Stimulated activated CD8-positive, alpha-beta memory T cell treated with anti-CD3 and anti-CD28 coated beads, Interleukin-4, amount 100 ng/mL, for 48 hours (primary cell): ENCODE data around the gene BSG.

Experiments
- DNase-seq: peaks from one replicate; pipeline ENCODE4 v3.0.0-alpha.2; 2020

BSG gene

DNA sequence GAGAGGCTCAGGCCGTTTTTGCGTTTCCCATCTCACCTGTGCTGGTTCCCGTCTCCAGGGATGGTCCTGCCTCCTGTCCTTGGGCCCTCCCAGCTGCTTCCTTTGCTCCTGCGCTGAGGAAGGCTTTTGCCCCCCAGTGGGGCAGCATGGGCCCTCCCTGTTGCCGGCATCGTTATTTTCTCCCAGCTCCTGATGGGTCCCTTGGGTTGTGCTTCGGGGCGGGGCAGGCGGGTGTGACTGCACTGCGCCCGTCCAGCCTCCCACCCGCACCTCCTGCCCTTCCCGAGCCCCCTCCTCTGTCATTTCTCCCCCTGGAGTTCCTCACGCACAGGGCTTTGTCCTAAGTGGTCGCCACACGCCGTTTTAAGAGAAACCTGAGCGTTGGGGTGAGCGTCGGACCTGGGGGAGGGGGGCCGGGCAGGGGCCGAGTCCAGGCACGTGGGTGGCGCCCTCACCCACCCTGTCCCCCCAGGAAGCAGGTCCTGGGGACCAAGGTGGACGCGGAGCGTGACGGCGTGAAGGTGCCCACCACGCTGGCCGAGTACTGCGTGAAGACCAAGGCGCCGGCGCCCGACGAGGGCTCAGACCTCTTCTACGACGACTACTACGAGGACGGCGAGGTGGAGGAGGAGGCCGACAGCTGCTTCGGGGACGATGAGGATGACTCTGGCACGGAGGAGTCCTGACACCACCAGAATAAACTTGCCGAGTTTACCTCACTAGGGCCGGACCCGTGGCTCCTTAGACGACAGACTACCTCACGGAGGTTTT is 31.3 kb upstream of the BSG start:
- no peak for DNase-seq

GRCh38 chr19:541699-542098 is 30.7 kb upstream of the BSG start:
- DNase-seq, result no peak

DNA sequence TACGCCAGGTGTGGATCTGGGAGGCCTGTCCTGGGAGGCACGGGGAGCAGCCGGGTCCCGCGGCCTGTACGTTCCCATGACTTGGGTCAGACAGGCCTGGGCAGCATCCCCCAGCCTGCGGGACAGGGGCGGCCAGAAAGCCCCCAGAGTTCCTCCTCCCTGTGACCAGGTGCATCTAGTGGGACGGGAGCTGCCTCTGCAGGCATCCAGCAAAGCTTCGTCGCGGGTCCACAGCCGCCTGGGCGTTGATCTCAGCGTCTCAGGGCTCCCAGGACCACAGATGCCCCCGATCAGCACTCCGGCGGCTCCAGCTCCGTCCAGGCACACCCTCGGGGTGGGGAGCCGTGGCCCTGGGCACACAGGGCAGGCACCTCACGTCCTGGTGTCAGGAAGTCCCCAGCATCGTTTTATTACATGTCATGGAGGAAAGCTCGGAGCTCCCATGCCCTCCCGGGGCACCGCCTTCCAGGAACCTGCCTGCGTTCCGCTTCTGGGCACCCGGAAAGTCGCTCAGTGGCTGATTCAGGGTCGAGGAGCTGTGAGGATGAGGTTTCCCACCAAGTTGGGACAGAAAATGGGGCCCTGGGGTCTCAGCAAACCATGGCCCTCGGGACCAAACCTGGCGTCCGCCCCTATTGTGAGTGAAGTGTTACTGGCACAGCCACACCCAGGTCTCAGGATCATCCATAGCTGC is 30.1 kb upstream of the BSG start:
- DNase-seq, result no peak

DNA sequence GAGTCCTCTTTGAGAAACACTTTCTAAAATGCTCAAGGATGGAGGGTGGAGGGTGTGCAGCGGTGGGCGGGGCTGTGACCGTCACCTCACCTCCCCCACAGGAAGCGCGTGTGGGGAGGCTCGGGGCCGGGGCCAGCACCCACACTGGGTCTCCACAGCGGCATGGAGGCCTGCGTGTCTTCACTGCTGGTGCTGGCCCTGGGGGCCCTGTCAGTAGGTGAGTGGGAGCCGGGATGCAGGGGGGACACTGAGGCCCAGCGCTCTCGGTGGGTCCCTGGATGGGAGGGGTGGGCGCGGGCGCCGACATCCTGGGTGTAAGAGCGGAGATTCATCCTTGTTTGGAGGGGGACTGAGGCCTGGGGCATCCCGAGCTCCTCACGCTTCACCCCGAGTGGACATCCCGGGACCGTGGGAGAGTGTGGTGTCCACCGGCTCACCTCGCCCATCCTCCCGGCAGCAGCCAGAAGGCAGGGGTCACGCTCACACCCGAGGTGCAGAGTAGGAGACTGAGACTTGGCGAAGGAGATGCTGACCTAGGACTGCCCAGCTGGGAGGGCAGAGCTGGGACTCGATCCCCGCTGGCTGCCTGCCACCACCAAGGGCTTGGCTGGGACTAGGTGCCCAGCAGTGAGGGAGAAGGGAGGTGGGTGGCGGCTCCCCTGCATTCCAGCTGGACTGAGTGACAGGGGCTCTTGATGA is 28.3 kb upstream of the BSG start, which contains the start of gene GZMM:
Gene GZMM (plus strand): TSS at position 144 of the 699 bp plus-strand sequence. CDS start 19 bp downstream, at position 163.
- DNase-seq, result peak; percentile 82

GRCh38 chr19:547117-547516 is 25.3 kb upstream of the BSG start:
- DNase-seq, result no peak

DNA sequence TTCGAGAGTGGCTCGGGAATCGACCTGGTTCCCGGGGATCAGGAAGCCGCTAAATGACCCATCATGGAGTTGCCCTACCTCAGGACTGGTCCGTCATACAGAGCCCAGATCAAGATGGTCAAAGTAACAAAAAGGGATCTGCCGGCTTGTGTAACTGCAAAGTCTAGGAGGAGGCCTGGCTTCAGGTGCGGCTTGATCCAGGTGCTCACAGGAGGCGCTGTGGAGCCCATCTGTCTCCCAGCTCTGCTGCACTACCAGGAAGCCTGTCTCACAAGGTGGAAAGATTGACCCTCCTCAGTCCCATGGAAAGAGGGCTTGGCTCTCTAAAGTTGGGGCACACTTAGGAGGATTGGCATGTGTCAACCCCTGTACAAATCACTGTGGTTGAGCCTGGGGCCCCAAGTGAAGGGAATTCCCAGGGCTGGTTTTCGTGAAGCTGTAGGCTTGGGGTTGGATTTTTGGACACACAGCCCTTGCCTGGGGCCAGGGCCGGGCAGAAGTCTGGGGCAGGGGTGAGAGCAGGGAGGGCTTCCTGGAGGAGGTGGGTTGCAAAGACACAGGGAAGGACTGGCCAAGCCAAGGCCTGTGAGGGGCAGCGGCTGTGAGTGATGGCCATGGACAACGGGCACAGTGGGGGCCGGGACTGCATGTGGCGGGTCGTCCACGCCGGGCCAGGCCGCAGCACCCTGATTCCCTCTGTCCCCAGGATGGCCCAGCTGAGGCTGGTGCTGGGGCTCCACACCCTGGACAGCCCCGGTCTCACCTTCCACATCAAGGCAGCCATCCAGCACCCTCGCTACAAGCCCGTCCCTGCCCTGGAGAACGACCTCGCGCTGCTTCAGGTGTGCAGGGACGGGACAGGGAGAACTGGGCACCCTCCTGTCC is 24.3 kb upstream of the BSG start:
- no peak for DNase-seq

GRCh38 chr19:548886-549830 is 23.2 kb upstream of the BSG start:
- no peak for DNase-seq

- no peak for DNase-seq
Measured at GRCh38 chr19:554817-555216, 17.6 kb upstream of the BSG start.

GRCh38 chr19:555474-555808 is 17.0 kb upstream of the BSG start:
- no peak for DNase-seq

DNA sequence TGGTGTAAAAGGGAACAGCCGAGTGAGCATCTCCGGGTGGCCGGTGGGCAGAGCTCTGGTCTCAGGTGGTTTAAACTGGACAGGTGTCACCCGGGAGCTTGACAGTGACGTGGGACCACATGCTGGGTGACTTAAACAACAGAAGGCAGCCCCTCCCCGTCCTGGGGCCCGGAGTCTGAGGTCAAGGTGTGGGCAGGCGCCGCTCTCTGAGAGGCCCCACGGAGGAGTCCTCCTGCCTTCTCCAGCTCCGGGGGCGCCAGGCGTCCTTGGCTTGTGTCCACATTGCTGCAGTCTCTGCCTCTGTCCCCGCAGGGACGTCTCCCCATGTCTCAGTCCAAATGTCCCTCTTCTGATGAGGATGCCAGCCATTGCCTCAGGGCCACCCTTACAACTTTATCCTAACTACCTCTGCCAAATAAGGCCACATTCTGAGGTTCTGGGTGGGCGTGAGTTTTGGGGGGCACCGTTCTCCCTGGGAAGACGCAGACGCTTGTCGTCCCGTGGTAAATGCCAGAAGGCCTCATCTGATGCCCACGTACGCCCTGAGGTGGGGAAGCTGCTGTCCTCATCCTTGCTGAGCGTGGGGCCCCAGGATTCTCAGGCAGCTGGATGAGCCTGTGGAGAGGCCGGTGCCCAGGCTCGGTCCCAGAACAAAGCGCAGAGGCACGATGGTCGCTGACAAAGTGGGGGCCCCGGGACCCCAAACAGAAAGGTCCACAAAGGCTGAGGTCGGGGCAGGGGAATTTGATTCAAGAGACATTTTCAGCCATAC is 15.6 kb upstream of the BSG start:
- no peak for DNase-seq

GRCh38 chr19:558770-559439 is 13.5 kb upstream of the BSG start:
- no peak for DNase-seq

GRCh38 chr19:560121-560520 is 12.3 kb upstream of the BSG start:
- DNase-seq, result no peak

- DNase-seq, result no peak
Measured at GRCh38 chr19:566403-566802, 6.0 kb upstream of the BSG start.

DNA sequence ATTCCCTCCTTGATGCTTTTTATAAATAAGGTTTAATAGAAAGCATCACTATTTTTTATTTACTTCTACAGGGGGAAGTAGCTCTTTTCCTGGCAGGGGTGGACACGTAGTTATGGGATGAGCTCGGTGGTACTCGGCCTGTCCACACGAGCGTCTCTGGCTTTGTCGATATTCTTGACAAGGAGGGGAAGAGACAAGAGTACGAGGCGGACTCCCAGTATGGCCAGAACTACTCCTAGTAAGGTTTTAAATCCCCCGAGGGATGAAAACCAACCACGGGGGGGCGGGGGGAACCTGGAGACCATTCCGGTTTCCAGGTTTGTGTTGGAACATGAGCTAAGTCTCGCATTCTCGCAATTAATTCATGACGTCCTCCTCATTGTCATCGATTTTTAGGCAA is 5.6 kb upstream of the BSG start:
- no peak for DNase-seq

DNA sequence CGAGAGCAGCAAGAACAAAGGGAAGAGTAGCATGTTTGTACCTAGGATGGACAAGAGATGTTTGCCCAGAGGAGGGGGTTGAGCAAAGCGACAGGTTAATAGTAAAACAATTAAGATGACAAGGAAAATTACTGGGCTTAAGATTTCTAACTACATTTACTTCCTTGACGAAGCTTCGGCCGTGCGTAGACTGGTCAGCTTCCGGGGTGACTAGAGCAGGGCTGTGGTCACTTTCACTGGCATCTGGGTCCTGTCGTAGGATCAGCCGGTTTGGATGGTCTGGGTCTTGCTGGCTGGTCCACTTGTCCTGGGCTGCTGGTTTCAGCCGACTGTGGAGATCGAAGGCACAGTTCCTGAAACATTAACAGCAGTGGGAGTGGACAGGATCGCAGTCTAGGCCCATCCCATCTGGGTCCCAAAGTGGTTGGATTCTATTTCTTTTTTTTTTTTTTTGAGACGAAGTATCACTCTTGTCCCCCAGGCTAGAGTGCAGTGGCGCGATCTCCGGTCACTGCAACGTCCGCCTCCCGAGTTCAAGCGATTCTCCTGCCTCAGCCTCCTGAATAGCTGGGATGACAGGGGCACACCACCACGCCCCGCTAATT is 5.0 kb upstream of the BSG start:
- no peak for DNase-seq

- no peak for DNase-seq
Measured at GRCh38 chr19:570251-570686, 2.1 kb upstream of the BSG start.

DNA sequence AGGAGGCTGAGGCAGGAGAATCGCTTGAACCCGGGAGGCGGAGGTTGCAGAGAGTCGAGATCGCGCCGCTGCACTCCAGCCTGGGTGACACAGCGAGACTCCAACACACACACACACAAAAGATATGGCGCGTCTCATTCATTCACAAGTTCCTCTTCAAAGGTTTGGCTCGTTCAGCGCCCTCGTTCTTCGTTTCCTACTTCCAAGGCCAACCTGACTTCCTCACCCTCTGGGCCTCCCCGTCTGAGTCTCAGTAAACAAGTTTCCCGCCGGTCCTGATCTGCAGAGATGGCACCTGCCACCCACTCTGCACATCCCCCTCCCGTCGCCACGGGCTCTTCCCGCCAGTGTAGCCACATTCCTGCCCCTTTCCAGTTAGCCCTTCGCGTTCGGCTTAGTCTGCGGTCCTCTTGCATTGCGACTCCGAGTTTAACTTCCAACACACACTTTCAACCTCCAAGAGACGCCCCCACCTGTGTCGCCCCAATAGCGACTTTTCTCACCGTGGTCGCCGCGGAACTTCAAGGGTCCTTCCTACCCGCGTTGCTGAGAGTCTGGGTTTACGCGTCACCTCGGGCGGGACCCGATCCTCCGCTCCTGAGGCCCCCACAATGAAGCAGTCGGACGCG is 1.3 kb upstream of the BSG start:
- peak; percentile 74 for DNase-seq

DNA sequence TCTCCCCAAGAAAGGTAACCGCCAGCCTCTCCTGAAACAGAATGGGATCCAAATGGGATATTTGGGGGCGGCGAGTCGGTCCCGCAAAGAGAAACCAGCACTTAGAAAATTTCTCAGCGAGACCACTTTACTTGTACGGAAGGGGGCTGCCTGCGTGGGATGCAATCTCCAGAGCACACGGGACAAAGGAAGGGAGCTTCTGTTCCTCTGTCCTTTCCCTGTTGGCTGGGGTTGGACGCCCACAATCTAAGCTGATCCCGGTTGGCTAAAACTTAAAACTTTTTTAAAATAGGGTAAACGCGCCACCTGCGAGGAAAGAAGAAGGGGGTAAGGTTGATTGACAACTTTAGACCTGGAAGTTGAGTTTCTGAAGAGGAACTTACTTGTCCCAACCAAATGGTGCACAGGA is 826 bp upstream of the BSG start:
- no peak for DNase-seq

DNA sequence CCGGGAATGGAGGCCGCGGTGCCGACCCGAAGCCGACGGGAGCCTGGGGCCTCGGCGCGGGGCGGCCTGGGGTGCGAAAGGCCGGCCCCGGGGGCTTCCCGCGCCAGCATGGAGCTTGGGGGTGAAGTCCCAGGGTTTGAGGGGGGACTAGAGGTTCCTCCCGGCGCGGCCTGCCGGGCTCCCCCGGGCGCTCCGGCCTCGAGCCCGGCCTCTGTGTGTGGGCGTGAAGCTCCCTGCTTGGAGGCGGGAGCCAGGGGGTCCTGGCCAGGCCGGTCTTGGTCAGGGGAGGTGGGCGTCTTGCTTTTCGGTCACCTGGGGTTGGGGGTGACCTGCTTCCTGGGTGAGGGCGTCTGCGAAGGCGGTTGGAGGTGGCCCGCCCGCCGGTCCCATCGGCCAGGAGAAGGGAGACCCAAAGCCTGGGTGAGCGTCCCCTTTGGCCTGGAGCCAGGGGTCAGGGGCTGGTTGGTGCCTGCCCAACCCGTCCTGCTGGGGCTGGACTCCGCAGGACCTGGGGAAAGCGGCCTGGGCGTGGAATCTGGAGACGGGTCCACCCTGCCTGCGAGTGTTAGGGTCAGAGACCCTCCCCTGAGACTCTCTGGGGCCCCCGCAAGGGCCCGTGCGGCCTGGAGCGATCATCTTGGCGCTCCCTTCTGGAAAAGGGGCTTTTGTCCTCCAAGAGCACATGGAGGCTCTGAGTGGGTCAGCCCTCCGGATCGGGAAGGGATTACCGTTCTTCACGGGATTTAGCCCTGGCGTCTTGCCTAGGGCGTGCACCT is 535 bp downstream of the BSG start:
- no peak for DNase-seq
